ENCODE data around the gene EIF3A.

DNA sequence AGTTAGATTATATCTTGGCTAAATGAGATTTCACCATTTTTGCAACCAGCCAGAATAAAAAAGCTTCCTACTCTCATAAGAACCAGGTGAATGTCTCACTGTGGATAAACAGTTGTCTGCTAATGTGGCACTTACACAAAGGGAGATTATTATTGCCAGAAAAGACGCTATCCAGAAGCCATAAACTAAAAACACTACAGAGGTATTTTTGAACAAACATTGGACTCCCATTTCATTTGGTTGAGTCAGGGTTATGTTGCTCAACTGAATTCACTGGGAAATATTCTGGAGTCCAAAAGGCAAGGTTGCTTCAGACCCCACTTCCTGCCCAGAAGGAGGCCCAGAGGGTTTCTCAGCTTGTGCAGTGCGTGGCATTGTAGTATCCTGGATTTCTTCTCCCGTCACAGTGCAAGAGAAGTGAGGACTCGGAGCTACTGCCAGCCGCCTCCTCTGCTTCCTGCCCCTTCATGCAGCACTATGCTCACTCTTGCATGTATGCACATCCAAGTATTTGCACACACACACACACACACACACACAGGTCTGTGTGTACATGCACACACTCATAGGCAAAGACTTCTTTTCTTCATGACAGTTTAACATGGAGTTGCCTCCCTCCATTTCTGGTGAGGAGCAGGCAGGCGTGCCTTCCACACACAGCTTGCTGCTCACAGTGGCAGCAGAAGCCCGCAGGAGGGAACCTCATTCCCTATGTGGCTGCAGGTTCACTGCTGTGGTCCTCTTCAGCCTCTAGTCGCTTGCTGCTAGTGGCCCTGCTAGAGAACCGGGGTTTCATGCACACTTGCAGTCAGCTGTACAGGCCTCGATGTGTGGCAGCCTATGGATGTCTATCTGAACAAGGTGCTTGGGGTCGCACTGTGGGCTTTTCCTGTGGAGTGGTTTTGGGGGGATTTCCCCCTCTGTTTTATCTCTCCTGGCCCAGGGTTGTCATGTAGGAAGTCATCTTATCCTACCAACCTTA is 33.4 kb upstream of the EIF3A start:
- peak in 1 of 2 donors; percentile 21 for TF ChIP-seq POLR2AphosphoS5 (IDR thresholded peaks at IDR 0.05)
- TF ChIP-seq, protein P1, sequence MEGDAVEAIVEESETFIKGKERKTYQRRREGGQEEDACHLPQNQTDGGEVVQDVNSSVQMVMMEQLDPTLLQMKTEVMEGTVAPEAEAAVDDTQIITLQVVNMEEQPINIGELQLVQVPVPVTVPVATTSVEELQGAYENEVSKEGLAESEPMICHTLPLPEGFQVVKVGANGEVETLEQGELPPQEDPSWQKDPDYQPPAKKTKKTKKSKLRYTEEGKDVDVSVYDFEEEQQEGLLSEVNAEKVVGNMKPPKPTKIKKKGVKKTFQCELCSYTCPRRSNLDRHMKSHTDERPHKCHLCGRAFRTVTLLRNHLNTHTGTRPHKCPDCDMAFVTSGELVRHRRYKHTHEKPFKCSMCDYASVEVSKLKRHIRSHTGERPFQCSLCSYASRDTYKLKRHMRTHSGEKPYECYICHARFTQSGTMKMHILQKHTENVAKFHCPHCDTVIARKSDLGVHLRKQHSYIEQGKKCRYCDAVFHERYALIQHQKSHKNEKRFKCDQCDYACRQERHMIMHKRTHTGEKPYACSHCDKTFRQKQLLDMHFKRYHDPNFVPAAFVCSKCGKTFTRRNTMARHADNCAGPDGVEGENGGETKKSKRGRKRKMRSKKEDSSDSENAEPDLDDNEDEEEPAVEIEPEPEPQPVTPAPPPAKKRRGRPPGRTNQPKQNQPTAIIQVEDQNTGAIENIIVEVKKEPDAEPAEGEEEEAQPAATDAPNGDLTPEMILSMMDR (IDR thresholded peaks at IDR 0.05) = no peak

Data from esophagus muscularis mucosa (tissue), 3 donors.